Vagina (tissue), 2 donors: ENCODE data around the gene ALK.

Source experiments
- CTCF ChIP-seq, 3 experiments: fragments of 450-650 bp in 2 of 3; fragments of 200-600 bp in 1 of 3; sonication (generic) in 1 of 3; IDR thresholded peaks; one replicate each; pipeline ENCODE4 v1.5.1; 2017 to 2019; ENCODE audit warnings: antibody characterized with exemption in 3 of 3, mild to moderate bottlenecking in 2 of 3, moderate library complexity in 2 of 3
- POLR2A ChIP-seq, 2 donors: fragments of 450-650 bp; IDR thresholded peaks; one replicate each; pipeline ENCODE4 v1.6.1; 2017; ENCODE audit warnings: antibody characterized with exemption in 2 of 2, mild to moderate bottlenecking in 2 of 2, moderate library complexity in 2 of 2

GRCh38 chr2:29803537-29803936 is 117.8 kb downstream of the ALK start:
- TF ChIP-seq POLR2A (IDR thresholded peaks at IDR 0.05) (no peak), CTCF (IDR thresholded peaks at IDR 0.05) (no peak)
